HG02884 (cell line): Measurements from ENCODE around the gene EXD3.

Experiments
- ATAC-seq: cut with Tn5 transposase; IDR thresholded peaks from one replicate; pipeline ENCODE4 v1.9.1; 2021; ENCODE audit warnings: mild to moderate bottlenecking, moderate library complexity; ENCODE audit not compliant: unreplicated experiment

The EXD3 gene

GRCh38 chr9:137447722-137448601, 25.0 kb upstream of the EXD3 start:
- no peak for ATAC-seq

GRCh38 chr9:137446851-137447471, 24.0 kb upstream of the EXD3 start:
- ATAC-seq, result no peak

- ATAC-seq, result no peak
Observed at GRCh38 chr9:137445930-137446431, 23.0 kb upstream of the EXD3 start.

GRCh38 chr9:137445275-137445807, 22.4 kb upstream of the EXD3 start:
- no peak for ATAC-seq

- ATAC-seq, result no peak
Observed at GRCh38 chr9:137444106-137444790, 21.3 kb upstream of the EXD3 start.

- no peak for ATAC-seq
Observed at GRCh38 chr9:137441935-137442321, 19.0 kb upstream of the EXD3 start.

- ATAC-seq, result no peak
Observed at GRCh38 chr9:137441289-137441934, 18.4 kb upstream of the EXD3 start, which contains the start of gene ENTPD8. ENTPD8 (minus strand) TSS chr9:137441357; CDS start chr9:137438285, 3,072 bp downstream.

- ATAC-seq, result no peak
Observed at GRCh38 chr9:137439158-137439714, 16.3 kb upstream of the EXD3 start.

GRCh38 chr9:137438591-137439157, 15.7 kb upstream of the EXD3 start:
- no peak for ATAC-seq

GRCh38 chr9:137437691-137438590, 15.0 kb upstream of the EXD3 start:
- no peak for ATAC-seq

GRCh38 chr9:137436761-137437600, 14.0 kb upstream of the EXD3 start:
- no peak for ATAC-seq

GRCh38 chr9:137435980-137436760, 13.2 kb upstream of the EXD3 start:
- ATAC-seq, result no peak

- ATAC-seq, result no peak
Observed at GRCh38 chr9:137435381-137435891, 12.5 kb upstream of the EXD3 start.

- no peak for ATAC-seq
Observed at GRCh38 chr9:137434498-137435380, 11.8 kb upstream of the EXD3 start.

- no peak for ATAC-seq
Observed at GRCh38 chr9:137433916-137434431, 11.0 kb upstream of the EXD3 start.

GRCh38 chr9:137433349-137433915, 10.5 kb upstream of the EXD3 start:
- no peak for ATAC-seq
